H1 (cell line): ENCODE data around the gene PCNX3. TPM values are rescaled to one million over a fixed set of nuclear protein-coding genes. Genes with fewer than 3 reads are reported as not detected.
"Not testable (repeated sequence)": the region's sequence is repeated elsewhere in the genome, so short reads cannot be mapped to it uniquely, and the experiment has no call there.

Experiments used
- CTCF ChIA-PET: fragments of 300-600 bp; sonication (Branson Sonifier 250); formaldehyde crosslinking; loops from one replicate; lab custom pipeline; 2021; ENCODE audit not compliant: partially characterized antibody; lab: Charles Lee
- POLR2A ChIA-PET: fragments of 300-600 bp; sonication (Branson Sonifier 250); formaldehyde crosslinking; loops from one replicate; lab custom pipeline; 2021; ENCODE audit warnings: inconsistent platforms; ENCODE audit not compliant: partially characterized antibody; lab: Charles Lee
- DNase-seq, 2 experiments: peaks; one replicate each; pipeline versions ENCODE4 v3.0.0 to v3.0.0-alpha.2; 2010 to 2022; ENCODE audit warnings: low spot score in 2 of 2, low read depth in 1 of 2, mixed read lengths in 1 of 2
- FAIRE-seq: peaks from 2 replicates; lab custom pipeline; 2011; peaks lifted over from hg19 to GRCh38; lab: Jason Lieb, UNC
- H2AFZ ChIP-seq: 2 replicates; pipeline ENCODE4 v1.8.1; 2012; ENCODE audit warnings: low read length, inconsistent platforms
- H2AK5ac ChIP-seq: 2 replicates; pipeline ENCODE4 v1.6.1; 2013; ENCODE audit warnings: low read depth, low read length
- H2BK120ac ChIP-seq: replicated peaks from 2 replicates; pipeline ENCODE3; 2013; ENCODE audit warnings: low read depth, low read length, inconsistent platforms
- H2BK12ac ChIP-seq: 2 replicates; pipeline ENCODE4 v1.6.1; 2013; ENCODE audit warnings: low read depth, low read length
- H2BK15ac ChIP-seq: 2 replicates; pipeline ENCODE4 v1.6.1; 2013; ENCODE audit warnings: low read length
- H2BK20ac ChIP-seq: 2 replicates; pipeline ENCODE4 v1.6.1; 2013; ENCODE audit warnings: low read length
- H2BK5ac ChIP-seq: 2 replicates; pipeline ENCODE4 v1.6.1; 2013; ENCODE audit warnings: low read depth, low read length
- H3K14ac ChIP-seq: 2 replicates; pipeline ENCODE4 v1.6.1; 2013; ENCODE audit warnings: inconsistent platforms; ENCODE audit not compliant: insufficient read length
- H3K18ac ChIP-seq: 2 replicates; pipeline ENCODE4 v1.6.1; 2013; ENCODE audit warnings: low read length; ENCODE audit errors: extremely low read depth
- H3K23ac ChIP-seq: 2 replicates; pipeline ENCODE4 v1.6.1; 2013; ENCODE audit warnings: inconsistent platforms; ENCODE audit not compliant: insufficient read length
- H3K23me2 ChIP-seq: 2 replicates; pipeline ENCODE4 v1.6.1; 2013; ENCODE audit warnings: low read depth, low read length
- H3K27ac ChIP-seq: 2 replicates; pipeline ENCODE4 v1.6.1; 2011; ENCODE audit warnings: low read depth, low read length, inconsistent platforms
- H3K27me3 ChIP-seq, 4 experiments: replicated peaks in 1 of 4; 1 replicate in 1 of 4; 2 replicates in 3 of 4; pipeline versions ENCODE4 v1.6.1 to v1.8.1; 2011 to 2013; ENCODE audit warnings: low read length in 3 of 4, mild to moderate bottlenecking in 3 of 4, inconsistent platforms in 2 of 4, mixed read lengths in 2 of 4, moderate library complexity in 1 of 4; ENCODE audit not compliant: control insufficient read depth in 3 of 4, insufficient read depth in 3 of 4; ENCODE audit errors: extremely low read depth in 1 of 4
- H3K36me3 ChIP-seq, 4 experiments: 2 replicates each; pipeline versions ENCODE4 v1.6.1 to v1.8.1; 2011 to 2013; ENCODE audit warnings: mild to moderate bottlenecking in 4 of 4, low read length in 3 of 4, moderate library complexity in 2 of 4, control low read depth in 1 of 4, inconsistent platforms in 1 of 4; ENCODE audit not compliant: insufficient read depth in 4 of 4, control insufficient read depth in 2 of 4
- H3K4ac ChIP-seq: replicated peaks from 2 replicates; pipeline ENCODE3; 2013; ENCODE audit warnings: low read length, low read depth, mixed read lengths, inconsistent platforms; ENCODE audit not compliant: insufficient read length
- H3K4me1 ChIP-seq, 4 experiments: replicated peaks in 1 of 4; 1 replicate in 1 of 4; 2 replicates in 3 of 4; pipeline versions ENCODE4 v1.6.1 to v1.8.1; 2011 to 2013; ENCODE audit warnings: low read length in 3 of 4, inconsistent platforms in 2 of 4, mixed read lengths in 1 of 4; ENCODE audit not compliant: insufficient read depth in 4 of 4, control insufficient read depth in 3 of 4
- H3K4me2 ChIP-seq, 2 experiments: 2 replicates each; pipeline versions ENCODE4 v1.6.1 to v1.8.1; 2011 to 2013; ENCODE audit warnings: low read depth in 2 of 2, low read length in 2 of 2, control low read depth in 1 of 2, inconsistent platforms in 1 of 2, mild to moderate bottlenecking in 1 of 2; ENCODE audit not compliant: insufficient read depth in 1 of 2
- H3K4me3 ChIP-seq, 4 experiments: fragments of 200-600, 300-600 bp in 1 of 4; sonication (generic), shearing (Covaris generic), sonication (Bioruptor Twin) in 1 of 4; 2 replicates each; pipeline versions ENCODE4 v1.5.1 to v1.8.1; 2011 to 2016; ENCODE audit warnings: low read length in 4 of 4, low read depth in 3 of 4, control low read depth in 2 of 4, inconsistent platforms in 2 of 4, mild to moderate bottlenecking in 2 of 4, mixed read lengths in 1 of 4, moderate library complexity in 1 of 4; ENCODE audit not compliant: insufficient read depth in 2 of 4; ENCODE audit errors: extremely low read depth in 1 of 4
- H3K56ac ChIP-seq: replicated peaks from 2 replicates; pipeline ENCODE3; 2013; ENCODE audit warnings: low read depth, mild to moderate bottlenecking, mixed read lengths, low read length, inconsistent platforms; ENCODE audit not compliant: insufficient read length
- H3K79me1 ChIP-seq: 2 replicates; pipeline ENCODE4 v1.6.1; 2013; ENCODE audit warnings: low read depth, low read length, control low read depth
- H3K79me2 ChIP-seq, 2 experiments: 2 replicates each; pipeline versions ENCODE4 v1.6.1 to v1.8.1; 2012 to 2013; ENCODE audit warnings: low read length in 2 of 2, mild to moderate bottlenecking in 2 of 2, inconsistent platforms in 1 of 2; ENCODE audit not compliant: insufficient read depth in 2 of 2, control insufficient read depth in 1 of 2
- H3K9ac ChIP-seq, 4 experiments: replicated peaks in 1 of 4; 1 replicate in 1 of 4; 2 replicates in 3 of 4; pipeline versions ENCODE4 v1.6.1 to v1.8.1; 2011 to 2013; ENCODE audit warnings: low read depth in 3 of 4, low read length in 3 of 4, control low read depth in 2 of 4, mild to moderate bottlenecking in 2 of 4, moderate library complexity in 2 of 4, inconsistent platforms in 1 of 4; ENCODE audit errors: extremely low read depth in 1 of 4
- H3K9me3 ChIP-seq, 2 experiments: 2 replicates each; pipeline versions ENCODE4 v1.6.1 to v1.8.1; 2012 to 2013; ENCODE audit warnings: mild to moderate bottlenecking in 2 of 2, moderate library complexity in 2 of 2, control low read depth in 1 of 2, inconsistent platforms in 1 of 2, low read depth in 1 of 2, low read length in 1 of 2, mixed read lengths in 1 of 2; ENCODE audit not compliant: insufficient read depth in 2 of 2
- H4K20me1 ChIP-seq, 2 experiments: replicated peaks in 1 of 2; 2 replicates each; pipeline versions ENCODE3 to v1.8.1; 2011 to 2013; ENCODE audit warnings: inconsistent platforms in 2 of 2, low read length in 2 of 2, mild to moderate bottlenecking in 1 of 2; ENCODE audit not compliant: insufficient read depth in 2 of 2, control insufficient read depth in 1 of 2
- H4K5ac ChIP-seq: 2 replicates; pipeline ENCODE4 v1.6.1; 2013; ENCODE audit warnings: low read length, low read depth, mixed read lengths, inconsistent platforms; ENCODE audit not compliant: insufficient read length
- H4K8ac ChIP-seq: 2 replicates; pipeline ENCODE4 v1.8.0; 2013; ENCODE audit warnings: mild to moderate bottlenecking, moderate library complexity, low read length, inconsistent platforms; ENCODE audit not compliant: insufficient read depth; ENCODE audit errors: extremely low read depth
- H4K91ac ChIP-seq: replicated peaks from 2 replicates; pipeline ENCODE3; 2013; ENCODE audit warnings: low read length, mixed read lengths, inconsistent platforms; ENCODE audit not compliant: insufficient read length
- WGBS, 2 experiments: shearing (Covaris generic) in 1 of 2; methylation state at CpG; one replicate each; pipeline versions ENCODE4 v1.1.6 to v1.1.7; 2013 to 2015; ENCODE audit warnings: low lambda C conversion rate in 2 of 2, mixed read lengths in 2 of 2, inconsistent platforms in 1 of 2, low coverage in 1 of 2, missing lambda C conversion rate in 1 of 2; ENCODE audit not compliant: insufficient replicate concordance in 2 of 2, insufficient coverage in 1 of 2, insufficient read length in 1 of 2; ENCODE audit errors: extremely low coverage in 1 of 2, missing lambda C conversion rate in 1 of 2; 5-methylcytosine and 5-hydroxymethylcytosine counted together
- polyA plus RNA-seq, 7 experiments: library from polyadenylated mRNA; depleted of rRNA in 3 of 7; stranded (reverse) in 5 of 7; unstranded in 2 of 7; fragments of >200 nt in 5 of 7; fragments of 200-250 nt in 2 of 7; gene quantifications; 1 replicate in 5 of 7; 2 replicates in 1 of 7; 4 replicates in 1 of 7; pipeline versions ENCODE4 v1.2.1 to v1.2.3, GENCODE V29; 2011 to 2013; ENCODE audit warnings: missing spikeins in 2 of 7, mixed read lengths in 2 of 7
- total RNA-seq: library from RNA; stranded (reverse); fragmentation: NEBNext Ultra II Directional; extraction: Animal tissue kit (Norgen Biotek cat#: 25700); gene quantifications from 2 replicates; pipeline ENCODE4 v1.2.1, GENCODE V29; 2021

PCNX3 gene
- total and polyA plus RNA-seq, 2 of the 8 experiments (the other 6 are each of a cell fraction or from before 2014, with no cell fraction given), result 27.2 to 38.8 TPM

GRCh38 chr11:65660908-65661307, 45.3 kb downstream of the PCNX3 start:
- not testable (repeated sequence) for H2BK20ac ChIP-seq, H4K8ac ChIP-seq, H3K4me1 ChIP-seq, H3K23ac ChIP-seq, H3K14ac ChIP-seq, H2AFZ ChIP-seq, H3K27ac ChIP-seq, H2BK15ac ChIP-seq, H3K18ac ChIP-seq, H3K4ac ChIP-seq, H2BK120ac ChIP-seq, H3K9ac ChIP-seq, H2BK5ac ChIP-seq, FAIRE-seq, H3K4me3 ChIP-seq, H4K20me1 ChIP-seq, H4K5ac ChIP-seq, H4K91ac ChIP-seq, H3K27me3 ChIP-seq, H3K9me3 ChIP-seq, H3K4me2 ChIP-seq, DNase-seq, H2AK5ac ChIP-seq, H3K79me1 ChIP-seq, H3K56ac ChIP-seq, H2BK12ac ChIP-seq
- 87% methylated on average over 8 of the region's 9 CpGs; no CpG with 5 or more reads in 1 of the 2 experiments for WGBS, 2 experiments
- ChIA-PET POLR2A (interaction anchor here (1.1 to 8.9 kb wide), 6 partner anchors 7 to 197 kb away, joined by 3 to 58 read pairs (median 4); partner anchors contain the start of genes CFL1 and KAT5), CTCF (interaction anchor here (0.6 to 2.7 kb wide), 6 partner anchors 10 to 1443 kb away, joined by 3 to 10 read pairs (median 4); partner anchors contain the start of gene SIPA1)
- peaks cover 26 to 41% (median 33%) of the 10 kb centered on the region in 4 experiments for H3K36me3 ChIP-seq
- H3K23me2 ChIP-seq, result peaks cover 11% of the 10 kb centered on the region; the same call in 1 of the 2 replicates
- H3K79me2 ChIP-seq, result peaks cover 0 to 15% of the 10 kb centered on the region in 2 experiments; a peak in 1 of 4 replicates
